ENCODE results near the gene KPNB1.

The KPNB1 gene

DNA sequence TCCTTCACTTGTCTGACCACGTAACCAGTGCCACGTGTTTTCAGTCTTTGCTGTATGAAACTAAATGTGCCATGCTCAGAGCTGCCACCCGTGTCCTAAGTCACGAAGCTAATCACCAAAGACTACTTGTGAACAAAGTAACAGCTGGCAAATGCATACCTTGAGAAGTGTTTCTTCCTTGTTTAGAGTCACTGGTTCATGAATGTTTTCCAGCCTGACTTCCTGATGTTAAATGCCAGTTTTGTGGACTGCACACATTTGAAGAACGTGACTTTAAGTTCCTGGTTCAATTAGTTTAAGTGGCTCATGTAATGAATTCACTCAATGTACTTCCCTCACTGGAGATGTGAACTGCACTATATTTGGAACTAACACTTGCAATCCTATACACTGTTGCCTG is 19.9 kb upstream of the KPNB1 start:
- Mint-ChIP-seq H3K36me3 (ENCODE audit: low read depth) (peaks cover 16% of the 10 kb centered on the region), H3K9me3 (no peaks in the 10 kb centered on the region), H3K4me3 (no peak overlapping the region), H3K27ac (no peak overlapping the region), H3K27me3 (no peaks in the 10 kb centered on the region), H3K4me1 (ENCODE audit: low read depth) (no peaks in the 10 kb centered on the region)

DNA sequence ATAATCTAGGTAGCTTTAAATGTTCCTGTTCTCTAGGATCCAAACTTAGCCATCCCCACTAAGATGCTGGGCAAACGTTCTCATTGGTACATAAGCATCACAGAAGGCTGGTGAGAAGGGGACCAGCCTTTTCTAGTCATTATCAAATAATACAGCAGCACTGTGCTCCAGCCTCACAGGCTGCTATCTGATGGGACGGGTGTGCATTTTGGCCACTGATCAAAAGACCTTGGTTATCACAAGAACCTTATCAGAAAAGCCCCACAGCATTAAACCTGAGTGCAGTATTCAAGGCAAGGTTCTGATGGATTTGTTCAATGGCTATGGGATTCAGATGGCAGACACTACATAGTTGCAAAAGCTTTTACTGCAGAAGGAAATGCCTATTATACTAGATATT is 19.1 kb upstream of the KPNB1 start:
- peaks cover 13% of the 10 kb centered on the region for H3K36me3 Mint-ChIP-seq (ENCODE audit: low read depth)
- no peaks in the 10 kb centered on the region for H3K27me3 Mint-ChIP-seq
- no peak overlapping the region for H3K27ac Mint-ChIP-seq
- no peaks in the 10 kb centered on the region for H3K4me1 Mint-ChIP-seq (ENCODE audit: low read depth)
- no peak overlapping the region for H3K4me3 Mint-ChIP-seq
- H3K9me3 Mint-ChIP-seq: no peaks in the 10 kb centered on the region

DNA sequence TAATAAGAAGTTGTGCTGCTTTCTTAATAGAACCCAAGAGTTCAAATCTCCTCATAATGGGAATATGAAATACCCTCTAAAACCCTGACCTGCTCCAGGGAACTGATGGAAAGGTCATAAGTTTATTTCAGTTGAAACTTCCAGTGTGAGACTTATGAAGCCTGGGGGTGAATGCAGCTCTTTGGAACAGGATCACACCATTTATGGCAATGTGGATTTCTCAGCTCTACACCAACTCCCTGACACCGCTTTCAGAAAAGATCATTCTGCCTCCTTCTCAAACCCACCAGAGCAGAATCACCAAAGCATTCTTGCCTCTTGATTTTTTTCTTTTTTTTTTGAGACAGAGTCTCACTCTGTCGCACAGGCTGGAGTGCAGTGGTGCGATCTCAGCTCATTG is 16.7 kb upstream of the KPNB1 start:
- no peak overlapping the region for H3K4me3 Mint-ChIP-seq
- H3K27me3 Mint-ChIP-seq: no peaks in the 10 kb centered on the region
- H3K27ac Mint-ChIP-seq: no peak overlapping the region
- H3K36me3 Mint-ChIP-seq (ENCODE audit: low read depth): peaks cover 12% of the 10 kb centered on the region
- peaks cover 6% of the 10 kb centered on the region for H3K4me1 Mint-ChIP-seq (ENCODE audit: low read depth)
- H3K9me3 Mint-ChIP-seq: no peaks in the 10 kb centered on the region

DNA sequence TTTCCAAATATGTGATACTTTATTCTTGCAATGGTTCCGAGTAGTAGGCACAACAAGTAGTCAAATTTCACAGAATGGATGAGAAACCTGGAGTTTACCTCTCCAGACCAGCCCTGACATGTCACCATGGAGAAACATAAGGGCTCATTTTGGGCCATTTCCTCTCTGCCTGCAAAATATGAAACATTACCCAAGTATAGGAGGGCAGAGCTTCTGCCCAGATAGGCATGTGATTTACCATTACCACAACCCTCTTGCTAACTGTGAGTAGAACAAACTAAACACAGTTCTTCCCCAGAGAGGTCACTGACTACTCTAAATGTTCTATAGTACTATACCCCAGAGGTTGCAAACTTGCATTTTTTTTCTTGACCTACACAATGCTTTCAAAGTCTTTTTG is 15.7 kb upstream of the KPNB1 start:
- no peak overlapping the region for H3K27ac Mint-ChIP-seq
- no peaks in the 10 kb centered on the region for H3K27me3 Mint-ChIP-seq
- H3K4me1 Mint-ChIP-seq (ENCODE audit: low read depth): peaks cover 6% of the 10 kb centered on the region
- H3K4me3 Mint-ChIP-seq: no peak overlapping the region
- no peaks in the 10 kb centered on the region for H3K9me3 Mint-ChIP-seq
- H3K36me3 Mint-ChIP-seq (ENCODE audit: low read depth): peaks cover 12% of the 10 kb centered on the region

DNA sequence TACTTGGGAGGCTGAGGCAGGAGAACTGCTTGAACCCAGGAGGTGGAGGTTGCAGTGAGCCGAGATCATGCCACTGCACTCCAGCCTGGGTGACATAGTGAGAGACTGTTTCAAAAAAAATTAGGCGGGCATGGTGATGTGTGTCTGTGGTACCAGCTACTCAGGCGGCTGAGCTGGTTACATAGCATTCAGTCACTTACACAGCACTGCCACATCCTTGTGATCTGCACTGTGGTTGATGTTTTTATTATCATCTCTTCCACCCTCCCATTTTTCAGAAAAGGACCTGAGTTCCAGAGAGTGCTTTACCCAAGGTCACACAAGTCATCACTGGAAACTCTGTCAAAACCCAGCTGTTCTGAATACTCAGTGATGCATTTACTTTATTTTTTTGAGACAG is 14.8 kb upstream of the KPNB1 start:
- H3K9me3 Mint-ChIP-seq: no peaks in the 10 kb centered on the region
- no peak overlapping the region for H3K4me3 Mint-ChIP-seq
- H3K4me1 Mint-ChIP-seq (ENCODE audit: low read depth): peaks cover 6% of the 10 kb centered on the region
- H3K27ac Mint-ChIP-seq: no peak overlapping the region
- H3K36me3 Mint-ChIP-seq (ENCODE audit: low read depth): peaks cover 12% of the 10 kb centered on the region
- H3K27me3 Mint-ChIP-seq: no peaks in the 10 kb centered on the region

DNA sequence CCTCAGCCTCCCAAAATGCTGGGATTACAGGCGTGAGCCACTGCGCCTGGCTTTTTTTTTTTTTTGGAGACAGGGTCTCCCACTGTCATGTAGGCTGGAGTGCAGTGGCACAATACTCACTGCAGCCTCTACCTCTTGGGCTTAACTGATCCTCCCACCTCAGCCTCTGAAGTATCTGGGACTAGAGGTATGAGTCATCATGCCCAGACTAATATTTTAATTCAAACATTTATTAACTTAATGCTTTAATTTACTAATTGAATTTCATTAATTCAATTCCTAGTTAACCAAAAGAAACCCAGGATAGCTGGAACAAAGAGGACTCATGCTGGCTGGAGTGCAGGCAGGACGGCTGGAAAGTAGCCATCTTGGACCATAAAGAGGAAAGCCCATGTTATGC is 14.0 kb upstream of the KPNB1 start:
- H3K27ac Mint-ChIP-seq: no peak overlapping the region
- H3K36me3 Mint-ChIP-seq (ENCODE audit: low read depth): peaks cover 12% of the 10 kb centered on the region
- no peaks in the 10 kb centered on the region for H3K9me3 Mint-ChIP-seq
- no peaks in the 10 kb centered on the region for H3K27me3 Mint-ChIP-seq
- H3K4me1 Mint-ChIP-seq (ENCODE audit: low read depth): peaks cover 6% of the 10 kb centered on the region
- no peak overlapping the region for H3K4me3 Mint-ChIP-seq

DNA sequence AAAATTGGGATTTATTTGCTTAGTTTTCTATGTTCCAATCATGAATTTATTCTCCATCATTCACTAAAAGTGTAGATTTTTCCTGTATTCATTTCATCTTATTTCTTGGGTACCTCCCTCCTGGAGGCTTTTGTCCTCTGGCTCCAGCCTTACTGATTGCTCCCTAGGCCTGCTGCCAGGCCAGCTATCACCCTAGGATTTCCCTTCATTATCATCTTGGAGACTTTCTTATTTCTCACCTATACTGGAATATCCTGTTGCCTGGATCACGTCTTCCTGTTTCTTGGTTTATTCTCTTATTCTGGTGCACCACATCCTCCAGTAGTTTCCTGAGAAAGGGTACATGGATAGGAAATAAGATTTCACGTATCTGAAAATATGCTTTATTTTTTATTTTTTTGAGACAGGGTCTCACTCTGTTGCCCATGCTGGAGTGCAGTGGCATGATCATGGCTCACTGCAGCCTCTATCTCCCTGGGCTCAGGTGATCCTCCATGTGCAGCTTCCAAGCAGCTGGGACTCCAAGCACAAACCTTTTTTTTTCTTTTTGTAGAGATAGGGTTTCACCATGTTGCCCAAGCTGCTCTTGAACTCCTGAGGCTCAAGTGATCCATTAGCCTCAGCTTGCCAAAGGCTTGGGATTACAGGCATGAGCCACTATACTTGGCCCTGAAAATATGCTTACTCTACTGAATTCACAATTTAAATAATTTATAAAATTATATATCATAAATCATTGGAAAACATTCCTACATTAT is 13.3 kb upstream of the KPNB1 start:
- H3K9me3 Mint-ChIP-seq: no peaks in the 10 kb centered on the region
- H3K27ac Mint-ChIP-seq: no peak overlapping the region
- H3K27me3 Mint-ChIP-seq: no peaks in the 10 kb centered on the region
- peaks cover 12% of the 10 kb centered on the region for H3K36me3 Mint-ChIP-seq (ENCODE audit: low read depth)
- peaks cover 6% of the 10 kb centered on the region for H3K4me1 Mint-ChIP-seq (ENCODE audit: low read depth)
- H3K4me3 Mint-ChIP-seq: no peak overlapping the region

DNA sequence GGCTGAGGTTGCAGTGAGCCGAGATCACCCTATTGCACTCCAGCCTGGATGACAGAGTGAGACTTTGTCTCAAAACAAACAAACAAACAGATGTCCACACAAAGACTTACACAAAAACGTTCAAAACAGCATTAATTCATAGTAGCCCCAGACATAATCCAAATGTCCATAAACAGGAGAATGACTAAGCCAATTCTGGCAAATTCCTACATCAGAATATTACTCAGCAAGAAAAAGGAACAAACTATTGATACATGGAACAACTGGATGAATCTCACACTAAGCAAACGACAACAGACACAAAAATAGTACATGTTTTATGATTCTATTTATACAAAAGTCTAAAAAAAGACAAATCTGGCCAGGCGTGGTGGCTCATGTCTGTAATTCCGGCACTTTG is 10.8 kb upstream of the KPNB1 start:
- Mint-ChIP-seq H3K4me3 (no peak overlapping the region), H3K9me3 (no peaks in the 10 kb centered on the region), H3K27me3 (no peaks in the 10 kb centered on the region), H3K36me3 (ENCODE audit: low read depth) (peaks cover 8% of the 10 kb centered on the region), H3K27ac (no peak overlapping the region), H3K4me1 (ENCODE audit: low read depth) (peaks cover 6% of the 10 kb centered on the region)

DNA sequence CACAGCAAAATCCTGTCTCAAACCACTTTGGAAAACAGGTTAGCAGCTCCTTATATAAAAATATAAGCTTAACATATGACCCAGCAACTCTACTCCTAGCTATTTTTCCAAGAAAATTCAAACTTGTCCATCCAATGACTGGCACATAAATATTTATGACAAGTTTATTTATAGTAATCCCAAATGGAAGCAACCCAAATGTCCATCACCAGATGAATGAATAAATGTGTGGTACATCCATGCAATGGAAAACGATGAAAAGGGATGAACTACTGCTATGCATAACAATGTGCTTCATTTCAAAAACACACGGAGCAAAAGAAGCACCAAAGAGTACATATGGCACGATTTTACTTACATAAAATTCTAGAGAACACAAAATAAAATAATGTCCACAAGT is 9.6 kb upstream of the KPNB1 start:
- H3K36me3 Mint-ChIP-seq (ENCODE audit: low read depth): peaks cover 5% of the 10 kb centered on the region
- no peak overlapping the region for H3K27ac Mint-ChIP-seq
- H3K9me3 Mint-ChIP-seq: no peaks in the 10 kb centered on the region
- H3K27me3 Mint-ChIP-seq: no peaks in the 10 kb centered on the region
- peaks cover 6% of the 10 kb centered on the region for H3K4me1 Mint-ChIP-seq (ENCODE audit: low read depth)
- no peak overlapping the region for H3K4me3 Mint-ChIP-seq

DNA sequence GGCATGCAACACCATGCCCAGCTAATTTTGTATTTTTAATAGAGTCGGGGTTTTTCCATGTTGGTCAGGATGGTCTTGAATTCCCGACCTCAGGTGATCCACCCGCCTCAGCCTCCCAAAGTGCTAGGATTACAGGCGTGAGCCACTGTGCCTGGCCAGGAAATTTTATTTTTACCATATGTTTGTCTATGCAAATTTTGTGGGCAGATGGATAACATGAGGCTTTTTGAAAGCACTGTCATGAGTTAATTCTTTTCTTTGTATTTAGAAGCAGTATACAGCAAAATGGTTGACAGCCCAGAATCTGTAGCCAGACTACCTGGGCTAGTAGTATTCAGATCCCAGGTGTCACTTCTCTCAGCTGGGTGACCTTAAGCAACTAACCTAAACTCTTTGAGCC is 8.5 kb upstream of the KPNB1 start:
- no peak overlapping the region for H3K4me3 Mint-ChIP-seq
- peaks cover 5% of the 10 kb centered on the region for H3K4me1 Mint-ChIP-seq (ENCODE audit: low read depth)
- no peaks in the 10 kb centered on the region for H3K9me3 Mint-ChIP-seq
- H3K27ac Mint-ChIP-seq: no peak overlapping the region
- H3K27me3 Mint-ChIP-seq: no peaks in the 10 kb centered on the region
- peaks cover 4% of the 10 kb centered on the region for H3K36me3 Mint-ChIP-seq (ENCODE audit: low read depth)

DNA sequence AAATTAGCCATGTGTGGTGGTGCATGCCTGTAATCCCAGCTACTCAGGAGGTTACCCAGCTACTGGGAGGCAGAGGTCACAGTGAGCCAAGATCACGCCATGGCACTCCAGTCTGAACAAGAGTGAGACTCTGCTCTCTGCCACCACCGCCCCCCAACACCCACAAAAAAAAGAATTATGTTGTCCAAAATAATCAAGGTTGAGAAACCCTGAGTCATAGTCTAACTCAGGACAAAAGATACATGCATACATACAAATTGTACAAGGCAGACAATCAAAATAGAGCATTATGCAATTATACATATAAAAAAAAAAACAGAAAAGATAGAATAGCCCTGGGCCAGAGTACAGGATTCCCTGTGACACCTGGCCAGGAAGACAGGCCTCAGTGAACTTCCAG is 6.6 kb upstream of the KPNB1 start:
- Mint-ChIP-seq H3K4me1 (ENCODE audit: low read depth) (peaks cover 11% of the 10 kb centered on the region), H3K4me3 (no peak overlapping the region), H3K27ac (no peak overlapping the region)

DNA sequence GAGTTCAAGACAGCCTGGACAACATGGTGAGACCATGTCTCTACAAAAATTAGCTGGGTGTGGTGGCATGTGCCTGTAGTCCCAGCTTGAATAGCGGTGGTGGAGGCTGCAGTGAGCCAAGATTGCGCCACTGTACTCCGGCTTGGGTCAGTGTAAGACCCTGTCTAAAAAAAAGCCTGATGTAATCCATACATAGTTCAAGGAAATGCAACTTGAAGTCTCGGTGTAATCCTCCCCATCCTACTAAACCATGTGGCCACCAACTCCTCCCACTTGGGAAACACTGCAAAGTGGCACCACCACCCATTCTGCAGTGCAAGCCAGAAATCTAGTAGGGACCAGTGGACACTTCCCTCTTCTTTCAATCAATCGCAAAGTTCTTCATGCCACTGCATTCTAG is 5.4 kb upstream of the KPNB1 start:
- Mint-ChIP-seq H3K27me3 (no peaks in the 10 kb centered on the region), H3K4me3 (no peak overlapping the region), H3K9me3 (no peaks in the 10 kb centered on the region), H3K4me1 (ENCODE audit: low read depth) (peaks cover 23% of the 10 kb centered on the region), H3K36me3 (ENCODE audit: low read depth) (no peaks in the 10 kb centered on the region), H3K27ac (no peak overlapping the region)

More for the DNA sequence above, 6.6 kb upstream of the KPNB1 start:
- Mint-ChIP-seq H3K9me3 (no peaks in the 10 kb centered on the region), H3K36me3 (ENCODE audit: low read depth) (no peaks in the 10 kb centered on the region), H3K27me3 (no peaks in the 10 kb centered on the region)

DNA sequence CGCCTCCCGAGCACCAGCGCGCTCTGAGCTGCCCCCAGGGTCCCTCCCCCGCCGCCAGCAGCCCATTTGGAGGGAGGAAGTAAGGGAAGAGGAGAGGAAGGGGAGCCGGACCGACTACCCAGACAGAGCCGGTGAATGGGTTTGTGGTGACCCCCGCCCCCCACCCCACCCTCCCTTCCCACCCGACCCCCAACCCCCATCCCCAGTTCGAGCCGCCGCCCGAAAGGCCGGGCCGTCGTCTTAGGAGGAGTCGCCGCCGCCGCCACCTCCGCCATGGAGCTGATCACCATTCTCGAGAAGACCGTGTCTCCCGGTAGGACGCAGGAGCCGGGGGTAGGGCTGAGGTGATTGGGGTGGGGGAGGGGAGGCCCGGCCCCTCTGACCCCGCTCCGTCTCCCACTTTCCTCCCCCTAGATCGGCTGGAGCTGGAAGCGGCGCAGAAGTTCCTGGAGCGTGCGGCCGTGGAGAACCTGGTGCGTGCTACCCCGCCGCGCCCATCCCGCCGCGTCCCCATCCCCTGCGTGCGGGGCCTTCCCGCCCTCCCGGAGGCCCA is 329 bp downstream of the KPNB1 start:
- Mint-ChIP-seq H3K36me3 (ENCODE audit: low read depth) (peaks cover 43% of the 10 kb centered on the region), H3K9me3 (no peaks in the 10 kb centered on the region), H3K4me1 (ENCODE audit: low read depth) (peaks cover 65% of the 10 kb centered on the region), H3K27ac (peak overlapping the region; percentile 95), H3K4me3 (peak overlapping the region; percentile 95), H3K27me3 (no peaks in the 10 kb centered on the region)

DNA sequence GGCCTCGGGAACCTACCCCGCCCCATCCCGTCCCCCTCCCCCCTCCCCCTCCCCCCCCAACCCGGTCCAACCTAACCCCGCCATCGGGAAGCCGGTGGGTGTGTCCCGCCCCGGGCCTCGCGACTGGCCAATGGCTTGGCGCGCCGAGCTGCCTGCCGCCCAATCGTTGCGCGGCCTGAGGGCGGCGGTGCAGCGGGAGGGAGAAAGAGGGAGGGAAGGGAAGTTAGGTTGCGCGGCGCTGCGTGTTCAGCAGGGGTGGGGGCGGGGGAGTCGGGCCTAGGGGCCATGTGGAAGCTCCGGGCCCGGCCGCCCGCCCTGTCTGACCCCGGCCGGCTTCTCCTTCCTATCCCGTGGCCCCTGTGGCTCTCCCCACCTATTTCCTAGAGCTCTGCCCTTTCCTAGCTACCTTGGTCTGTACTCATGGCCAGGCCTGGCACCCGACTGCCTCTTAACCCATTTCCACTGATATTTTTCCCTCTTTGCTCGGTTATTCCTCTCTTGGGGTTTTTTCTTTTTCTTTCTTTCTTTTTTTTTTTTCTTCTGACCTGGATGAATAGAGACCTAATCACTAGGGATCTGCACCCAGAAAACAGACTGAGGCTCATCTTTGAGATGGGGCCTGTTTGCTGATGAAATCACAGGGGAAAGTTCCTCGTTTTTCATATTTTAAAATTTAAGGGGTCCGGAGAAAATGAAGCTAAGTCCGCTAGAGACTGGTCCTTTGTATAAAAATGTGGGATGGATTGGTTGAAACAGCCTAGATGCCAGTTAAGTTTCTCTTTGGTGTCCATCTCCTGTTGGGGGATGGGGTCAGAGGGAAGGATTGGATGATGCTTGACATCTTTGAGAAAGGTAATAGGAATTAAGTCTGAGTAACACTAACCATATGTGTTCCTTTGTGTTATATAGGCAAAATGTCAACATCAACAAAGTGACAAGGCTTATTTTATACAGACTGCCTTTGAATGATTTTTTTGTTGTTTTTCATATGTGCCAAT is 1.1 kb downstream of the KPNB1 start:
- H3K27me3 Mint-ChIP-seq: no peaks in the 10 kb centered on the region
- peaks cover 51% of the 10 kb centered on the region for H3K36me3 Mint-ChIP-seq (ENCODE audit: low read depth)
- no peaks in the 10 kb centered on the region for H3K9me3 Mint-ChIP-seq
- H3K27ac Mint-ChIP-seq: peak overlapping the region; percentile 98
- peak overlapping the region; percentile 95 for H3K4me3 Mint-ChIP-seq
- H3K4me1 Mint-ChIP-seq (ENCODE audit: low read depth): peaks cover 72% of the 10 kb centered on the region

DNA sequence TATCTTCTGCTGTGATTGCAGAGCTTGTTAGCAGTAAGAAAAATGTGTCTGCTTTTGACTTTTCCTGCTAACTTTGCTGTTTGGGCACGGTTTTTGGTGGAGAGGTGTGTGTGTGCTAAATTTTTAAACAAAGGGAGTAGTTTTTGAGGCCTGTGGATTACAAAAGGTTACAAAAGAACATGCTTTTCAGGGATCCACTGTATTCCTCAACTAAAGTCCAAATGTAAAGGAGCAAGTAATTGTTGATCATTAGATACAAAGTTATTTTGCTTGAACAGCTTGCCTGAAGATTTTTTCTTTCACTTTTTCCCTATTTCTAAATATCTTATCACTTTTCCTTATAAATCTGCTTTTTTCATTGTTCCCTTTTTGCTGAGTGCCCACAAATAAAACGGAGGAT is 2.0 kb downstream of the KPNB1 start:
- Mint-ChIP-seq H3K9me3 (no peaks in the 10 kb centered on the region), H3K27me3 (no peaks in the 10 kb centered on the region), H3K36me3 (ENCODE audit: low read depth) (peaks cover 57% of the 10 kb centered on the region), H3K27ac (peak overlapping the region; percentile 98), H3K4me3 (peak overlapping the region; percentile 95), H3K4me1 (ENCODE audit: low read depth) (peaks cover 79% of the 10 kb centered on the region)

Measured in stimulated activated naive CD8-positive, alpha-beta T cell treated with anti-CD3 and anti-CD28 coated beads, Interleukin-15, Interleukin-2, amounts not matched to agents 100 ng/mL and 50 ng/mL, for 24 hours (primary cell).